DOHH2 (cell line): Measurements from ENCODE around the gene CDH22.

Source experiments
- EZH2phosphoT487 ChIP-seq: fragments of 200-600 bp; sonication (generic); IDR thresholded peaks from 2 replicates; pipeline ENCODE4 v1.6.1; 2017; ENCODE audit warnings: borderline replicate concordance, mild to moderate bottlenecking, antibody characterized with exemption, low read length, moderate library complexity, mixed read lengths
- TF ChIP-seq, protein P1 (sequence below): fragments of 200-600 bp; sonication (generic); IDR thresholded peaks from one replicate; pipeline ENCODE4 v1.5.1; 2014; ENCODE audit warnings: antibody characterized with exemption, mild to moderate bottlenecking, low read depth, low read length; ENCODE audit not compliant: poor library complexity, severe bottlenecking

- TF ChIP-seq, protein P1, sequence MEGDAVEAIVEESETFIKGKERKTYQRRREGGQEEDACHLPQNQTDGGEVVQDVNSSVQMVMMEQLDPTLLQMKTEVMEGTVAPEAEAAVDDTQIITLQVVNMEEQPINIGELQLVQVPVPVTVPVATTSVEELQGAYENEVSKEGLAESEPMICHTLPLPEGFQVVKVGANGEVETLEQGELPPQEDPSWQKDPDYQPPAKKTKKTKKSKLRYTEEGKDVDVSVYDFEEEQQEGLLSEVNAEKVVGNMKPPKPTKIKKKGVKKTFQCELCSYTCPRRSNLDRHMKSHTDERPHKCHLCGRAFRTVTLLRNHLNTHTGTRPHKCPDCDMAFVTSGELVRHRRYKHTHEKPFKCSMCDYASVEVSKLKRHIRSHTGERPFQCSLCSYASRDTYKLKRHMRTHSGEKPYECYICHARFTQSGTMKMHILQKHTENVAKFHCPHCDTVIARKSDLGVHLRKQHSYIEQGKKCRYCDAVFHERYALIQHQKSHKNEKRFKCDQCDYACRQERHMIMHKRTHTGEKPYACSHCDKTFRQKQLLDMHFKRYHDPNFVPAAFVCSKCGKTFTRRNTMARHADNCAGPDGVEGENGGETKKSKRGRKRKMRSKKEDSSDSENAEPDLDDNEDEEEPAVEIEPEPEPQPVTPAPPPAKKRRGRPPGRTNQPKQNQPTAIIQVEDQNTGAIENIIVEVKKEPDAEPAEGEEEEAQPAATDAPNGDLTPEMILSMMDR = no peak
- TF ChIP-seq EZH2phosphoT487 = no peak
Observed at GRCh38 chr20:46285072-46285471, 23.2 kb downstream of the CDH22 start.
